ENCODE measurements around the gene MKKS. TPM values are rescaled to one million over a fixed set of nuclear protein-coding genes. Genes with fewer than 3 reads are reported as not detected.

The MKKS gene
- total RNA-seq, 4 donors from 2014 or later, result 5.9 to 13.0 (median 9.8) TPM

DNA sequence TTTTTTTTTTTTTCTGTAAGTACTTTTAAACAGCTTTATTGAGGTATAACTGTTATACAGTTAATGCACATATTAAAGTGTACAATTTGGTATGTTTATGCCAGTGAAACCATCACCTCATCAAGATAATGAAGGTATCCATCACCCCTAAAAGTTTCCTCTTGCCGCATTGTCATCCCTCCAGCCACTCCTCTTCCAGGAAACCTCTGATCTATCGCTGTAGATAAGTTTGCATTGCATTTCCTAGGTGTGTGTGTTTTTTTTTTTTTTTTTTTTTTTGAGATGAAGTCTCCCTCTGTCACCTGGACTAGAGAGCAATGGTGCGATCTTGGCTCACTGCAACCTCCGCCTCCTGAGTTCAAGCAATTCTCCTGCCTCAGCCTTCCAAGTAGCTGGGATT, 4.2 kb upstream of the MKKS start:
- no peak overlapping the region for H3K4me3 ChIP-seq (ENCODE audit: low read depth, poor library complexity, severe bottlenecking)
- WGBS, 2 donors, result 65 to 92% methylated on average over 4 of the region's 4 CpGs
- intact Hi-C loops (cut with DNase I; ENCODE audit: low total_unique reads), result no loop called here
- TF ChIP-seq, protein P1, sequence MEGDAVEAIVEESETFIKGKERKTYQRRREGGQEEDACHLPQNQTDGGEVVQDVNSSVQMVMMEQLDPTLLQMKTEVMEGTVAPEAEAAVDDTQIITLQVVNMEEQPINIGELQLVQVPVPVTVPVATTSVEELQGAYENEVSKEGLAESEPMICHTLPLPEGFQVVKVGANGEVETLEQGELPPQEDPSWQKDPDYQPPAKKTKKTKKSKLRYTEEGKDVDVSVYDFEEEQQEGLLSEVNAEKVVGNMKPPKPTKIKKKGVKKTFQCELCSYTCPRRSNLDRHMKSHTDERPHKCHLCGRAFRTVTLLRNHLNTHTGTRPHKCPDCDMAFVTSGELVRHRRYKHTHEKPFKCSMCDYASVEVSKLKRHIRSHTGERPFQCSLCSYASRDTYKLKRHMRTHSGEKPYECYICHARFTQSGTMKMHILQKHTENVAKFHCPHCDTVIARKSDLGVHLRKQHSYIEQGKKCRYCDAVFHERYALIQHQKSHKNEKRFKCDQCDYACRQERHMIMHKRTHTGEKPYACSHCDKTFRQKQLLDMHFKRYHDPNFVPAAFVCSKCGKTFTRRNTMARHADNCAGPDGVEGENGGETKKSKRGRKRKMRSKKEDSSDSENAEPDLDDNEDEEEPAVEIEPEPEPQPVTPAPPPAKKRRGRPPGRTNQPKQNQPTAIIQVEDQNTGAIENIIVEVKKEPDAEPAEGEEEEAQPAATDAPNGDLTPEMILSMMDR (IDR thresholded peaks at IDR 0.05), result no peak
- TF ChIP-seq POLR2A (IDR thresholded peaks at IDR 0.05), result no peak
- DNase-seq (ENCODE audit: low spot score in 2 of 2), result no peak

DNA sequence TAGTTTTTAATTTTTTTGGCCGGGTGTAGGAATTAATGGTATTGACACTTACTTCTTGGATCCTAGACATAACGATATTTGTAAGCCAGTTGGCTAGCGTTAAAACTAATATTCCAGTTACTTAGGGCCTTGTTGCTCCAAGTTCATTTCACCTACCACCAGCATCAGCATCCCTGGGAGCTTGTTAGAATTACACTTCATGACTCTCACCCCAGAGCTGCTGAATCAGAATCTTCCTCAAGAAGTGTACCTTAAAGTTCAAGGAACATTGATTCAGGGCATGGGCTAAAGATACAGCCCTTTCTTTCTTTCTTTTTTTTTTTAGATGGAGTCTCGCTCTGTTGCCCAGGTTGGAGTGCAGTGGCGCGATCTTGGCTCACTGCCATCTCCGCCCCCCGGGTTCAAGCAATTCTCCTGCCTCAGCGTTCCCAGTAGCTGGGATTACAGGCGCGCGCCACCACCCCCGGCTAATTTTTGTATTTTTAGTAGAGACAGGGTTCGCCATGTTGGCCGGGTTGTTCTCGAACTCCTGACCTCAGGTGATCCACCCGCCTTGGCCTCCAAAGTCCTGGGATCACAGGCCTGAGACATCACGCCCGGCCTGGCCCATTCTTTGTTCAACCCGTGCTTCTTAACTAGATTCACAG, 2.2 kb upstream of the MKKS start:
- no peak overlapping the region for H3K4me3 ChIP-seq (ENCODE audit: low read depth, poor library complexity, severe bottlenecking)
- DNase-seq (ENCODE audit: low spot score in 2 of 2), result no peak
- intact Hi-C loops (cut with DNase I; ENCODE audit: low total_unique reads), result no loop called here
- 93 to 95% methylated on average over 20 of the region's 20 CpGs for WGBS, 2 donors
- TF ChIP-seq POLR2A (IDR thresholded peaks at IDR 0.05), result no peak
- TF ChIP-seq, protein P1 (IDR thresholded peaks at IDR 0.05), result no peak

DNA sequence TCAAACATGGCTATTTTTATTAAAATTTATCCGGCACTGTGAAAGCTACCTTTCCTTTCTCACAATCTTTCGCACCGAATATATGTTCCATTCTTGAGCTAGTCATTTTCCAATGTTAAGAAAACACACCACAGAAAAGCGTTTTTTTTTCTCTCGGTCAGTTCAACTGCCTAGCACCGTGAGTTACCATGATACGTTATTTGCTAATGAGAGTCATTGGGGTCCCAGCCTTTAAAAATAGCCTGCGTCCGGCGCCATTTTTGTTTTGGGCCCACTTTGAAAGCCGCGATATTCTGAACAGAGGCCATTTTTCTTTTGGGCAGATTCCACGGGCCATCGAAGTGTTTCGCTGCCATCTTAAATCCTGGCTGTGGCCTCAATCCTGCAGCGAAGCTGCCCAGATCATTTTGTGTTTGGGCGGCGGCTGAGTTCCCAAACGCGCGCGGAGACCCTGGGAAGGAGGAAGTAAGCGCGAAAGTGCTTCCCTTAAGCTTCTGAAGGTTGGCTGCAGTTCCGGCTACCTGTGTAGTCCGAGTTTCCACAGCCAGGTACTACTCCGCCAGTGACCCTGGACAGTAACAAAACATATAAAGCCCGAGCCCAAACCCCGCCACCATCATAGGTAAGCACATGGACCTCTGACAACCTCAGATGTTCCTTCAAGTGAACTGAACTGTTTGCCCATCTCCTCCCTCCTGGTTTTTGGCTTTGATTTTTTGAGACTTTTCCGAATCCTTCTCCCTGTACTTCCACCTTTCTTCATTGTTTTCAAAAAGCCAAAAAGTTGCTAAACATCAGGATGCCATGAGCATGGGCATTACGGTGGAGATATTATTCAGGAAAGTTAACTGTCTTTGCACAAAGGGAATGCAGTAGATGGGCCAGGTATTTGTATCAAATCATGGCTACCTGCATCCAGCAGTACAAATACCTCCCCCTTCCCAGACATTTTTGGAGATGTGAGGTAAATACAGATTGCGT, 1.1 kb upstream of the MKKS start, which contains the start of gene SLX4IP:
TSS of gene SLX4IP (plus strand) at position 474 of the 981 bp plus-strand sequence. CDS start 22,900 bp downstream, outside the sequence.
- 3% methylated on average over 25 to 32 of the region's 32 CpGs for WGBS, 2 donors
- TF ChIP-seq POLR2A (IDR thresholded peaks at IDR 0.05), result no peak
- TF ChIP-seq, protein P1 (IDR thresholded peaks at IDR 0.05), result no peak
- intact Hi-C loops (cut with DNase I; ENCODE audit: low total_unique reads), result no loop called here
- DNase-seq (ENCODE audit: low spot score in 2 of 2), result peak; percentile 96 to 97
- H3K4me3 ChIP-seq (ENCODE audit: low read depth, poor library complexity, severe bottlenecking), result peak within 1 kb of the TSS; percentile 85

DNA sequence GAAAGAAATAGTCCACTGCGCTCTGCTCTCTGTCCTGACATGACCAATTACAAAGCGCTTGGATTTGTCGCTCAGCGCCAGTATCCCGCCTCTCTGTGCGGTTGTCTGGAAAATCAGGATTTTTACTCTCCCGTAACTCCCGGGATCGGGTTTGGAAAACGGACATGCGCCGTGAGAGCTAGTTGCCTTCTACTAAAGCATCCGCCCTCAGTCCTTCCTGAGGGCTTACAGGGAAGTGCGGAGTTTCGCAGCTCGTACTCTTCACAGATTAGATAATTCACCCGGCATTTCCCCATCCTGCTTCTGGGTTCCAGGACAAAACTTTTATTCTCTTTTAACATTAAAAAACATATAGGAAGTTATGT, 427 bp upstream of the MKKS start:
- 1% methylated on average over 17 of the region's 17 CpGs for WGBS, 2 donors
- intact Hi-C loops (cut with DNase I; ENCODE audit: low total_unique reads), result no loop called here

DNA sequence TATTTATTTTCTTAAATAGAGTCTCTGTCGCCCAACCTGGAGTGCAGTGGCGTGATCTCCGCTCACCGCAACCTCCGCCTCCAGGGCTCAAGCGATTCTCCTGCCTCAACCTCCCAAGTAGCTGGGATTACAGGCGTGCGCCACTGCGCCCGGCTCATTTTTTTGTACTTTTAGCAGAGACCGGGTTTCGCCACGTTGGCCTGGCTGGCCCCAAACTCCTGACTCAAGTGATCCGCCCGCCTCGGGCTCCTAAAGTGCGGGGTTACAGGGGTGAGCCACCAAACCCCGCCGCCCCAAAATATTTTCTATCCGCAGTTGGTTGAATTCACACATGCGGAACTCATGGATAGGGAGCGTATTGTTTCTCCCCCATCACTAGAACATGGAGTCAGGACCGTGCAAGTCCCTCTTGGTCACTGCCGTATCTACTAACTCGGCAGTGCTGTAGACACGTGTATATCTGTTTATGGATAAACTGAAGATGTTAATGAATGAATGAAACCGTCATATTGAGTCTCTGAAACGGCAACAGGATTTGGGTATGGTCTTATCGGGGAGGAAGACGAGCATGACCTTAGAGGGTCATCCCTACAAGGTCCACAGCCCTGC, 904 bp downstream of the MKKS start:
- intact Hi-C loops (cut with DNase I; ENCODE audit: low total_unique reads), result no loop called here
- DNase-seq (ENCODE audit: low spot score in 2 of 2), result no peak
- 49 to 51% methylated on average over 30 of the region's 30 CpGs for WGBS, 2 donors
- H3K4me3 ChIP-seq (ENCODE audit: low read depth, poor library complexity, severe bottlenecking), result peak overlapping the region; percentile 85
- no peak for TF ChIP-seq POLR2A (IDR thresholded peaks at IDR 0.05)
- TF ChIP-seq, protein P1 (IDR thresholded peaks at IDR 0.05), result no peak

More for the DNA sequence above, 427 bp upstream of the MKKS start:
- H3K4me3 ChIP-seq (ENCODE audit: low read depth, poor library complexity, severe bottlenecking), result peak overlapping the region; percentile 85
- TF ChIP-seq, protein P1 (IDR thresholded peaks at IDR 0.05), result no peak
- TF ChIP-seq POLR2A (IDR thresholded peaks at IDR 0.05), result peak in 1 of 2 donors; percentile 80
- peak; percentile 97 to 98 for DNase-seq (ENCODE audit: low spot score in 2 of 2)
